Keratinocyte (primary cell): ENCODE measurements around the gene ZNF275. TPM values are rescaled to one million over a fixed set of nuclear protein-coding genes. Genes with fewer than 3 reads are reported as not detected.

ENCODE experiments used
- DNase-seq: peaks from one replicate; pipeline ENCODE4 v3.0.0-alpha.2; 2011; ENCODE audit warnings: low read depth, missing footprints, low spot score
- FAIRE-seq: peaks from 2 replicates; lab custom pipeline; 2011; peaks lifted over from hg19 to GRCh38; lab: Jason Lieb, UNC
- H2AFZ ChIP-seq: 2 replicates; pipeline ENCODE4 v1.6.0; 2012; ENCODE audit warnings: low read length, control low read depth, inconsistent platforms; ENCODE audit not compliant: control insufficient read depth
- H3K27ac ChIP-seq: 2 replicates; pipeline ENCODE4 v1.5.1; 2011; ENCODE audit warnings: low read length; ENCODE audit not compliant: control insufficient read depth, insufficient read depth
- H3K27me3 ChIP-seq: 3 replicates; pipeline ENCODE4 v1.6.0; 2011; ENCODE audit warnings: low read length; ENCODE audit not compliant: control insufficient read depth, insufficient read depth; ENCODE audit errors: extremely low read depth
- H3K36me3 ChIP-seq, 2 experiments: 2 replicates in 1 of 2; 3 replicates in 1 of 2; pipeline ENCODE4 v1.5.1; 2011; ENCODE audit warnings: low read length in 2 of 2, mild to moderate bottlenecking in 1 of 2; ENCODE audit not compliant: control insufficient read depth in 2 of 2, insufficient read depth in 2 of 2; ENCODE audit errors: extremely low read depth in 1 of 2
- H3K4me1 ChIP-seq: 3 replicates; pipeline ENCODE4 v1.5.1; 2011; ENCODE audit warnings: low read length; ENCODE audit not compliant: control insufficient read depth, insufficient read depth; ENCODE audit errors: extremely low read depth
- H3K4me2 ChIP-seq: 3 replicates; pipeline ENCODE4 v1.6.0; 2011; ENCODE audit warnings: low read depth, low read length; ENCODE audit not compliant: control insufficient read depth, insufficient read depth; ENCODE audit errors: extremely low read depth
- H3K4me3 ChIP-seq, 3 experiments: fragments of 200-600 bp in 1 of 3; sonication (generic) in 1 of 3; 2 replicates in 2 of 3; 3 replicates in 1 of 3; pipeline ENCODE4 v1.5.1; 2011 to 2016; ENCODE audit warnings: low read length in 3 of 3, mild to moderate bottlenecking in 3 of 3, control low read depth in 2 of 3, inconsistent platforms in 1 of 3, low read depth in 1 of 3, mixed read lengths in 1 of 3, mixed run types in 1 of 3, moderate library complexity in 1 of 3; ENCODE audit not compliant: control insufficient read depth in 2 of 3, insufficient read depth in 2 of 3; ENCODE audit errors: extremely low read depth in 1 of 3
- H3K79me2 ChIP-seq: 2 replicates; pipeline ENCODE4 v1.6.0; 2012; ENCODE audit warnings: low read length; ENCODE audit not compliant: control insufficient read depth, insufficient read depth
- H3K9ac ChIP-seq: 3 replicates; pipeline ENCODE4 v1.6.0; 2011; ENCODE audit warnings: low read length; ENCODE audit not compliant: control insufficient read depth, insufficient read depth; ENCODE audit errors: extremely low read depth
- H3K9me1 ChIP-seq: 3 replicates; pipeline ENCODE4 v1.6.0; 2011; ENCODE audit warnings: low read length; ENCODE audit not compliant: control insufficient read depth, insufficient read depth; ENCODE audit errors: extremely low read depth
- H3K9me3 ChIP-seq: 2 replicates; pipeline ENCODE4 v1.5.1; 2012; ENCODE audit warnings: low read depth, low read length; ENCODE audit not compliant: control insufficient read depth
- H4K20me1 ChIP-seq: 3 replicates; pipeline ENCODE4 v1.6.0; 2011; ENCODE audit warnings: low read length; ENCODE audit not compliant: control insufficient read depth, insufficient read depth; ENCODE audit errors: extremely low read depth
- EZH2 ChIP-seq: IDR thresholded peaks from one replicate; pipeline ENCODE4 v1.6.1; 2012; ENCODE audit warnings: inconsistent platforms, mild to moderate bottlenecking, low read length, moderate library complexity
- dilution Hi-C: fragments of 300-500 bp; cut with MboI; formaldehyde crosslinking; loops from one replicate; pipeline ENCODE4 v1.7.0; 2020; ENCODE audit warnings: low sequenced_read_pairs; ENCODE audit not compliant: extremely low pct_ligation_motif_present
- polyA plus RNA-seq, 5 experiments: library from polyadenylated mRNA; depleted of rRNA in 3 of 5; stranded (reverse) in 3 of 5; stranded (forward) in 1 of 5; unstranded in 1 of 5; fragments of >200 nt; gene quantifications; 1 replicate in 1 of 5; 2 replicates in 3 of 5; 3 replicates in 1 of 5; pipeline versions ENCODE4 v1.2.1 to v1.2.3, GENCODE V29; 2011 to 2012; ENCODE audit warnings: missing spikeins in 2 of 5, low read depth in 1 of 5, low replicate concordance in 1 of 5
- TF ChIP-seq, protein P1 (sequence below), 3 experiments: IDR thresholded peaks in 1 of 3; conservative IDR thresholded peaks in 1 of 3; optimal IDR thresholded peaks in 1 of 3; 2 replicates in 2 of 3; 3 replicates in 1 of 3; pipeline versions ENCODE3 to v1.5.1; 2011; ENCODE audit warnings: low read length in 3 of 3, mild to moderate bottlenecking in 3 of 3, moderate library complexity in 2 of 3, control low read depth in 1 of 3, inconsistent platforms in 1 of 3; ENCODE audit not compliant: insufficient read depth in 2 of 3; ENCODE audit errors: extremely low read depth in 1 of 3

The ZNF275 gene
- polyA plus RNA-seq, 1 donor (not counting 4 experiments of a cell fraction or from before 2014, with no cell fraction given): 5.3 TPM

DNA sequence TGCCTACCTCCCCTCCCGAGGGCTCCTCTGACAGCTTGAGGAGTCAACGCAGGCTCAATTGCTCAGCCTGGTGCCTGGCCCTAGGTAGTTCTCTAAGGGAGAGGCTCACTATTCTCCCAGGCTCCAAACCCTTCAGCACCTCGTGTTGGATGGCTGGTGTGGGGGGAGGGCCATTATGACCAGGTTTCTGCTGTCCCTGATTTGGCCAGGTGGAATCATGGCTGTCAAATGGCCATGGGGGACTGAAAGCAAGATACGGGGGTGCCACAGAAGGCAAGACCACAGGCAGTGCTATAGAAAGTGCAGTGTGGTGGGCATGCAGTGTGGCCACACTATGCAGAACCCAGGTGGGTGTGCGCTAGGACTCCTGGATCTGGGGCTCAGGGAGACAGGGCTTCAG is 21.9 kb upstream of the ZNF275 start:
- FAIRE-seq (no peak), DNase-seq (no peak)
- no peaks in the 10 kb centered on the region for H3K9me3 ChIP-seq
- H3K27ac ChIP-seq: no peak overlapping the region
- H3K27me3 ChIP-seq: no peaks in the 10 kb centered on the region
- no peak overlapping the region for H3K4me2 ChIP-seq
- H3K4me3 ChIP-seq: no peak overlapping the region
- no peak overlapping the region for H2AFZ ChIP-seq
- dilution Hi-C loops: no loop called here
- H3K79me2 ChIP-seq: no peaks in the 10 kb centered on the region
- H3K9ac ChIP-seq: no peak overlapping the region
- H4K20me1 ChIP-seq: no peaks in the 10 kb centered on the region
- no peaks in the 10 kb centered on the region for H3K9me1 ChIP-seq
- TF ChIP-seq, protein P1, sequence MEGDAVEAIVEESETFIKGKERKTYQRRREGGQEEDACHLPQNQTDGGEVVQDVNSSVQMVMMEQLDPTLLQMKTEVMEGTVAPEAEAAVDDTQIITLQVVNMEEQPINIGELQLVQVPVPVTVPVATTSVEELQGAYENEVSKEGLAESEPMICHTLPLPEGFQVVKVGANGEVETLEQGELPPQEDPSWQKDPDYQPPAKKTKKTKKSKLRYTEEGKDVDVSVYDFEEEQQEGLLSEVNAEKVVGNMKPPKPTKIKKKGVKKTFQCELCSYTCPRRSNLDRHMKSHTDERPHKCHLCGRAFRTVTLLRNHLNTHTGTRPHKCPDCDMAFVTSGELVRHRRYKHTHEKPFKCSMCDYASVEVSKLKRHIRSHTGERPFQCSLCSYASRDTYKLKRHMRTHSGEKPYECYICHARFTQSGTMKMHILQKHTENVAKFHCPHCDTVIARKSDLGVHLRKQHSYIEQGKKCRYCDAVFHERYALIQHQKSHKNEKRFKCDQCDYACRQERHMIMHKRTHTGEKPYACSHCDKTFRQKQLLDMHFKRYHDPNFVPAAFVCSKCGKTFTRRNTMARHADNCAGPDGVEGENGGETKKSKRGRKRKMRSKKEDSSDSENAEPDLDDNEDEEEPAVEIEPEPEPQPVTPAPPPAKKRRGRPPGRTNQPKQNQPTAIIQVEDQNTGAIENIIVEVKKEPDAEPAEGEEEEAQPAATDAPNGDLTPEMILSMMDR (optimal IDR thresholded peaks at IDR 0.05 in 1 of 3, IDR thresholded peaks at IDR 0.05 in 1 of 3, conservative IDR thresholded peaks at IDR 0.05 in 1 of 3; ENCODE audit: extremely low read depth in 1 of 3, insufficient read depth in 2 of 3, low read length in 3 of 3): no peak
- no peak for TF ChIP-seq EZH2
- no peaks in the 10 kb centered on the region for H3K36me3 ChIP-seq
- no peaks in the 10 kb centered on the region for H3K4me1 ChIP-seq

DNA sequence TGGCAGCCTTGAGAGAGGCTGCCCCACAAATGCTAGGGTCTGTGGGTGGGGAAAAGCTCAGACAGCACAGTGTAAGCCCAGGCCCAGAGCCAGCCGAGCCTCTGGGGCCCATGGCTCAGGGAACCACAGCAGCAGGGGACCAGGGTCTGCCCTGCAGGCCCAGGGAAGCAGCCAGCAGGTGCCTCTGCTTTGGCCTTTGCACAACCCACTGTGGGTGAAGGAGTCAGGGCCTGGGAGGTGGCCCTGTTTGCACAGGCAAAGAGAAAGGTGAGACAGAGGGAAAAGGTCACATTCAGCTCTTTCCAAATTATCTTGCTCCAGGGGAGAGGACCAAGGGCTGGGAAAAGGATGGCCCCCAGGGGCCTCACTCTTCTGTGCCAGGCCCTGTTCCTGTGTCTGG is 21.1 kb upstream of the ZNF275 start:
- no peak overlapping the region for H2AFZ ChIP-seq
- no peak for TF ChIP-seq EZH2
- TF ChIP-seq, protein P1 (optimal IDR thresholded peaks at IDR 0.05 in 1 of 3, IDR thresholded peaks at IDR 0.05 in 1 of 3, conservative IDR thresholded peaks at IDR 0.05 in 1 of 3; ENCODE audit: extremely low read depth in 1 of 3, insufficient read depth in 2 of 3, low read length in 3 of 3): no peak
- H3K9ac ChIP-seq: no peak overlapping the region
- H3K9me1 ChIP-seq: no peaks in the 10 kb centered on the region
- no peak for DNase-seq
- H3K27me3 ChIP-seq: no peaks in the 10 kb centered on the region
- FAIRE-seq: no peak
- no peak overlapping the region for H3K4me2 ChIP-seq
- H3K27ac ChIP-seq: no peak overlapping the region
- H3K4me1 ChIP-seq: no peaks in the 10 kb centered on the region
- H3K4me3 ChIP-seq: no peak overlapping the region
- no peaks in the 10 kb centered on the region for H3K36me3 ChIP-seq
- no peaks in the 10 kb centered on the region for H3K79me2 ChIP-seq
- no peaks in the 10 kb centered on the region for H4K20me1 ChIP-seq
- dilution Hi-C loops: no loop called here
- no peaks in the 10 kb centered on the region for H3K9me3 ChIP-seq
